Left ventricle myocardium inferior (tissue), 1 donor: ENCODE measurements around the gene GCNT4. TPM values are rescaled to one million over a fixed set of nuclear protein-coding genes. Genes with fewer than 3 reads are reported as not detected.

ENCODE experiments used
- DNase-seq: peaks from one replicate; pipeline ENCODE4 v3.0.0-alpha.2; 2020
- H3K27ac ChIP-seq: fragments of 200-600 bp; replicated peaks from 2 replicates; pipeline ENCODE4 v1.8.0; 2021
- H3K27me3 ChIP-seq: fragments of 200-600 bp; 2 replicates; pipeline ENCODE4 v1.8.0; 2021; ENCODE audit warnings: low read depth
- H3K36me3 ChIP-seq: fragments of 200-600 bp; 2 replicates; pipeline ENCODE4 v1.8.0; 2021
- H3K4me1 ChIP-seq: fragments of 200-600 bp; 2 replicates; pipeline ENCODE4 v1.8.0; 2021
- H3K4me3 ChIP-seq: fragments of 200-600 bp; 2 replicates; pipeline ENCODE4 v1.8.0; 2021; ENCODE audit warnings: mild to moderate bottlenecking, moderate library complexity
- H3K9me3 ChIP-seq: fragments of 200-600 bp; replicated peaks from 2 replicates; pipeline ENCODE4 v1.8.0; 2021
- CTCF ChIP-seq: fragments of 200-600 bp; IDR thresholded peaks from 2 replicates; pipeline ENCODE4 v1.8.0; 2021; ENCODE audit warnings: antibody characterized with exemption, mild to moderate bottlenecking, borderline replicate concordance
- intact Hi-C: fragments of 100-400 bp; cut with micrococcal nuclease; formaldehyde crosslinking; loops from one replicate; pipeline ENCODE4 v1.11.0; 2022
- total RNA-seq: library from RNA; stranded (reverse); fragmentation: NEBNext Ultra II Directional; extraction: Animal tissue kit (Norgen Biotek cat#: 25700); gene quantifications from one replicate; pipeline ENCODE4 v1.2.1, GENCODE V29; 2021
- donor health status: DM: no; HTN: yes; CAD: no; lungs with severe emphysema.

The GCNT4 gene
- total RNA-seq, 1 donor from 2014 or later: 0.27 TPM

- Histone ChIP-seq H3K36me3 (no peaks in the 10 kb centered on the region), H3K27ac (no peak overlapping the region), H3K27me3 (no peaks in the 10 kb centered on the region), H3K4me3 (no peak overlapping the region), H3K4me1 (no peaks in the 10 kb centered on the region), H3K9me3 (no peaks in the 10 kb centered on the region)
- no peak for DNase-seq
- intact Hi-C loops: no loop called here
- TF ChIP-seq CTCF: no peak
These were observed 15.3 kb downstream of the GCNT4 start for GRCh38 chr5:75037106-75037505.

GRCh38 chr5:75034137-75034739 lies 18.1 kb downstream of the GCNT4 start:
- no peak for DNase-seq
- H3K4me1 ChIP-seq: no peaks in the 10 kb centered on the region
- H3K27me3 ChIP-seq: no peaks in the 10 kb centered on the region
- no peak overlapping the region for H3K27ac ChIP-seq
- H3K36me3 ChIP-seq: no peaks in the 10 kb centered on the region
- no peak overlapping the region for H3K4me3 ChIP-seq
- no peak for TF ChIP-seq CTCF
- intact Hi-C loops: no loop called here
- H3K9me3 ChIP-seq: no peaks in the 10 kb centered on the region

GRCh38 chr5:75031366-75031765 lies 21.0 kb downstream of the GCNT4 start:
- intact Hi-C loops: no loop called here
- no peak for TF ChIP-seq CTCF
- Histone ChIP-seq H3K27me3 (no peaks in the 10 kb centered on the region), H3K4me1 (no peaks in the 10 kb centered on the region), H3K9me3 (no peaks in the 10 kb centered on the region), H3K4me3 (no peak overlapping the region), H3K36me3 (no peaks in the 10 kb centered on the region), H3K27ac (no peak overlapping the region)
- no peak for DNase-seq

GRCh38 chr5:75028090-75028489 lies 24.3 kb downstream of the GCNT4 start:
- no peaks in the 10 kb centered on the region for H3K4me1 ChIP-seq
- no peak for DNase-seq
- no peak overlapping the region for H3K27ac ChIP-seq
- no peaks in the 10 kb centered on the region for H3K27me3 ChIP-seq
- H3K36me3 ChIP-seq: no peaks in the 10 kb centered on the region
- no peak overlapping the region for H3K4me3 ChIP-seq
- no peaks in the 10 kb centered on the region for H3K9me3 ChIP-seq
- no peak for TF ChIP-seq CTCF
- intact Hi-C loops: no loop called here

GRCh38 chr5:75023368-75024159 lies 28.8 kb downstream of the GCNT4 start:
- Histone ChIP-seq H3K27me3 (no peaks in the 10 kb centered on the region), H3K36me3 (no peaks in the 10 kb centered on the region), H3K9me3 (no peaks in the 10 kb centered on the region), H3K4me1 (no peaks in the 10 kb centered on the region), H3K27ac (no peak overlapping the region), H3K4me3 (no peak overlapping the region)
- intact Hi-C loops: no loop called here
- TF ChIP-seq CTCF: no peak
- DNase-seq: no peak
